ENCODE results near the gene GPBP1L1.

DNA sequence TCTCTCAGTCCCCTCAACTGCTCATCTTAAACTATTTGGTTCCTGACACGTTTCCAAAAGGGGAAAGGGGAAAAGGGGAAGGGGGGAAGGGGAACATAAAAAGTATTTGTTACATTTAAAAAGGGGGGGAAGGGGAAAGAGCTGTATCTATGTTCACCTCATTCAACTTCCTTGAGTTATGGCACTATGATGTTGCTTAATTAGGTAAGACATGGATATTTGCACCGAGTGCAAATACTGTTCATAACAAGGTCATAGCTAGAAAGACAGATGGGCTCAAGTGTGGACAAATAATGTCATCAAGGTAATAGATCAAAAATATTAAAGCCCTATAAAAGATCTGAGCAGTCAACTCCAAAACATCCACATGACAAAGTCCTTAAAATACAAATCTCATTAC is 26.0 kb downstream of the GPBP1L1 start:
- TF ChIP-seq POLR2A (IDR thresholded peaks at IDR 0.05; ENCODE audit: low read depth, low read length): no peak
- TF ChIP-seq POLR2AphosphoS5 (IDR thresholded peaks at IDR 0.05; ENCODE audit: low read depth, low read length): no peak
- no peak for TF ChIP-seq TAF1 (IDR thresholded peaks at IDR 0.05; ENCODE audit: low read depth, low read length)

All from GM12891 (cell line).